KMS-11 (cell line): Measurements from ENCODE around the gene FAT1.

Source experiments
- H2AFZ ChIP-seq: fragments of 200-600 bp; sonication (generic); 2 replicates; pipeline ENCODE4 v1.6.1; 2016; ENCODE audit warnings: antibody characterized with exemption, mixed run types, low read depth
- H3K27ac ChIP-seq: fragments of 200-600 bp; sonication (generic); 2 replicates; pipeline ENCODE4 v1.6.1; 2016; ENCODE audit warnings: mild to moderate bottlenecking, mixed run types
- H3K27me3 ChIP-seq: fragments of 200-600 bp; sonication (generic); 2 replicates; pipeline ENCODE4 v1.6.1; 2017; ENCODE audit warnings: mild to moderate bottlenecking, low read depth, mixed run types, moderate library complexity; ENCODE audit not compliant: insufficient read depth
- H3K36me3 ChIP-seq: fragments of 200-600 bp; sonication (generic); 2 replicates; pipeline ENCODE4 v1.6.1; 2017; ENCODE audit warnings: mild to moderate bottlenecking, mixed run types; ENCODE audit not compliant: insufficient read depth
- H3K4me1 ChIP-seq: fragments of 200-600 bp; sonication (generic); 2 replicates; pipeline ENCODE4 v1.6.1; 2016; ENCODE audit warnings: mild to moderate bottlenecking, low read depth, mixed run types; ENCODE audit not compliant: poor library complexity, severe bottlenecking
- H3K4me2 ChIP-seq: fragments of 200-600 bp; sonication (generic); 2 replicates; pipeline ENCODE4 v1.7.0; 2016; ENCODE audit warnings: mild to moderate bottlenecking, mixed run types
- H3K4me3 ChIP-seq: fragments of 200-600 bp; sonication (generic); IDR thresholded peaks from 2 replicates; pipeline ENCODE4 v1.6.1; 2017; ENCODE audit warnings: low read depth, low read length, mixed read lengths; ENCODE audit not compliant: insufficient read depth
- H3K79me2 ChIP-seq: fragments of 200-600 bp; sonication (generic); 2 replicates; pipeline ENCODE4 v1.6.1; 2016; ENCODE audit warnings: low read depth, mixed run types; ENCODE audit not compliant: insufficient read depth
- H3K9ac ChIP-seq: fragments of 200-600 bp; sonication (generic); 2 replicates; pipeline ENCODE4 v1.6.1; 2016; ENCODE audit warnings: mild to moderate bottlenecking, mixed run types
- H4K20me1 ChIP-seq: fragments of 200-600 bp; sonication (generic); 2 replicates; pipeline ENCODE4 v1.6.1; 2016; ENCODE audit warnings: mild to moderate bottlenecking, mixed run types; ENCODE audit not compliant: insufficient read depth
- CTCF ChIP-seq: fragments of 200-600 bp; sonication (generic); conservative IDR thresholded peaks from 2 replicates; pipeline ENCODE4 v1.6.1; 2017; ENCODE audit warnings: low read depth, mild to moderate bottlenecking, antibody characterized with exemption, low read length, moderate library complexity, mixed read lengths

The FAT1 gene

GRCh38 chr4:186598686-186599085 is 125.0 kb downstream of the FAT1 start:
- Histone ChIP-seq H3K27ac (no peak overlapping the region), H4K20me1 (no peaks in the 10 kb centered on the region)

GRCh38 chr4:186596850-186597390 is 126.7 kb downstream of the FAT1 start:
- no peak overlapping the region for H2AFZ ChIP-seq
- no peak overlapping the region for H3K9ac ChIP-seq
- no peak overlapping the region for H3K4me2 ChIP-seq
- no peak overlapping the region for H3K4me3 ChIP-seq
- no peak overlapping the region for H3K27ac ChIP-seq
- no peaks in the 10 kb centered on the region for H3K36me3 ChIP-seq
- H3K27me3 ChIP-seq, result no peaks in the 10 kb centered on the region
- no peaks in the 10 kb centered on the region for H3K4me1 ChIP-seq
- H3K79me2 ChIP-seq, result no peaks in the 10 kb centered on the region
- TF ChIP-seq CTCF, result no peak
- H4K20me1 ChIP-seq, result no peaks in the 10 kb centered on the region

More at GRCh38 chr4:186598686-186599085, 125.0 kb downstream of the FAT1 start:
- H3K9ac ChIP-seq, result no peak overlapping the region
- no peaks in the 10 kb centered on the region for H3K4me1 ChIP-seq
- H3K36me3 ChIP-seq, result no peaks in the 10 kb centered on the region
- H2AFZ ChIP-seq, result no peak overlapping the region
- H3K27me3 ChIP-seq, result no peaks in the 10 kb centered on the region
- TF ChIP-seq CTCF, result no peak
- H3K4me2 ChIP-seq, result no peak overlapping the region
- H3K4me3 ChIP-seq, result no peak overlapping the region
- H3K79me2 ChIP-seq, result no peaks in the 10 kb centered on the region

- H3K9ac ChIP-seq, result no peak overlapping the region
- H4K20me1 ChIP-seq, result no peaks in the 10 kb centered on the region
- H3K79me2 ChIP-seq, result no peaks in the 10 kb centered on the region
- H3K27ac ChIP-seq, result no peak overlapping the region
- no peak for TF ChIP-seq CTCF
- H3K27me3 ChIP-seq, result no peaks in the 10 kb centered on the region
- H3K4me1 ChIP-seq, result no peaks in the 10 kb centered on the region
- H3K4me2 ChIP-seq, result no peak overlapping the region
- no peak overlapping the region for H2AFZ ChIP-seq
- H3K4me3 ChIP-seq, result no peak overlapping the region
- H3K36me3 ChIP-seq, result no peaks in the 10 kb centered on the region
These were observed 127.3 kb downstream of the FAT1 start for GRCh38 chr4:186596346-186596745.

GRCh38 chr4:186593587-186593973 is 130.1 kb downstream of the FAT1 start:
- Histone ChIP-seq H3K4me3 (no peak overlapping the region), H3K27ac (no peak overlapping the region), H3K4me2 (no peak overlapping the region), H2AFZ (no peak overlapping the region), H3K36me3 (no peaks in the 10 kb centered on the region), H3K27me3 (no peaks in the 10 kb centered on the region), H4K20me1 (no peaks in the 10 kb centered on the region), H3K79me2 (no peaks in the 10 kb centered on the region), H3K4me1 (no peaks in the 10 kb centered on the region), H3K9ac (no peak overlapping the region)
- TF ChIP-seq CTCF, result no peak
